ENCODE results near the gene LRRC49.
"Not testable (repeated sequence)": the region's sequence is repeated elsewhere in the genome, so short reads cannot be mapped to it uniquely, and the experiment has no call there.

DNA sequence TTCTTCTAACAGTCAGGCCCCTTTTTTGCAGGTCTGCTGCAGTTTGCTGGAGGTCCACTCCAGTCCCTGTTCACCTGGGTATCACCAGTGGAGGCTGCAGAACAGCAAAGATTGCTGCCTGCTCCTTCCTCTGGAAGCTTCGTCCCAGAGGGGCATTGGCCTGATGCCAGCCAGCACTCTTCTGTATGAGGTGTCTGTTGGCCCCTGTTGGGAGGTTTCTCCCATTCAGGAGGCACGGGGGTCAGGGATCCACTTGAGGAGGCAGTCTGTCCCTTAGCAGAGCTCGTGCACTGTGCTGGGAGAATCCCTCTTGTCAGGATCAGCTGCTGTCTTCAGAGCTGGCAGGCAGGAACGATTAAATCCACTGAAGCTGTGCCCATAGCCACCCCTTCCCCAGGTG is 138.6 kb downstream of the LRRC49 start:
- TF ChIP-seq, protein P1, sequence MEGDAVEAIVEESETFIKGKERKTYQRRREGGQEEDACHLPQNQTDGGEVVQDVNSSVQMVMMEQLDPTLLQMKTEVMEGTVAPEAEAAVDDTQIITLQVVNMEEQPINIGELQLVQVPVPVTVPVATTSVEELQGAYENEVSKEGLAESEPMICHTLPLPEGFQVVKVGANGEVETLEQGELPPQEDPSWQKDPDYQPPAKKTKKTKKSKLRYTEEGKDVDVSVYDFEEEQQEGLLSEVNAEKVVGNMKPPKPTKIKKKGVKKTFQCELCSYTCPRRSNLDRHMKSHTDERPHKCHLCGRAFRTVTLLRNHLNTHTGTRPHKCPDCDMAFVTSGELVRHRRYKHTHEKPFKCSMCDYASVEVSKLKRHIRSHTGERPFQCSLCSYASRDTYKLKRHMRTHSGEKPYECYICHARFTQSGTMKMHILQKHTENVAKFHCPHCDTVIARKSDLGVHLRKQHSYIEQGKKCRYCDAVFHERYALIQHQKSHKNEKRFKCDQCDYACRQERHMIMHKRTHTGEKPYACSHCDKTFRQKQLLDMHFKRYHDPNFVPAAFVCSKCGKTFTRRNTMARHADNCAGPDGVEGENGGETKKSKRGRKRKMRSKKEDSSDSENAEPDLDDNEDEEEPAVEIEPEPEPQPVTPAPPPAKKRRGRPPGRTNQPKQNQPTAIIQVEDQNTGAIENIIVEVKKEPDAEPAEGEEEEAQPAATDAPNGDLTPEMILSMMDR (IDR thresholded peaks at IDR 0.05) = not testable (repeated sequence)
- TF ChIP-seq, protein P2, sequence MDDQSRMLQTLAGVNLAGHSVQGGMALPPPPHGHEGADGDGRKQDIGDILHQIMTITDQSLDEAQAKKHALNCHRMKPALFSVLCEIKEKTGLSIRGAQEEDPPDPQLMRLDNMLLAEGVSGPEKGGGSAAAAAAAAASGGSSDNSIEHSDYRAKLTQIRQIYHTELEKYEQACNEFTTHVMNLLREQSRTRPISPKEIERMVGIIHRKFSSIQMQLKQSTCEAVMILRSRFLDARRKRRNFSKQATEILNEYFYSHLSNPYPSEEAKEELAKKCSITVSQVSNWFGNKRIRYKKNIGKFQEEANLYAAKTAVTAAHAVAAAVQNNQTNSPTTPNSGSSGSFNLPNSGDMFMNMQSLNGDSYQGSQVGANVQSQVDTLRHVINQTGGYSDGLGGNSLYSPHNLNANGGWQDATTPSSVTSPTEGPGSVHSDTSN (IDR thresholded peaks at IDR 0.05) = not testable (repeated sequence)
- not testable (repeated sequence) for TF ChIP-seq POLR2A (IDR thresholded peaks at IDR 0.05; ENCODE audit: low read length); RCOR1 (IDR thresholded peaks at IDR 0.05; ENCODE audit: low read depth, low read length)

Measured in A549 (cell line).